GM19467 (cell line): ENCODE results near the gene PDE11A.

ENCODE experiments used
- ATAC-seq: cut with Tn5 transposase; IDR thresholded peaks from one replicate; pipeline ENCODE4 v1.9.1; 2021; ENCODE audit warnings: mild to moderate bottlenecking, moderate library complexity; ENCODE audit not compliant: unreplicated experiment

Gene PDE11A

DNA sequence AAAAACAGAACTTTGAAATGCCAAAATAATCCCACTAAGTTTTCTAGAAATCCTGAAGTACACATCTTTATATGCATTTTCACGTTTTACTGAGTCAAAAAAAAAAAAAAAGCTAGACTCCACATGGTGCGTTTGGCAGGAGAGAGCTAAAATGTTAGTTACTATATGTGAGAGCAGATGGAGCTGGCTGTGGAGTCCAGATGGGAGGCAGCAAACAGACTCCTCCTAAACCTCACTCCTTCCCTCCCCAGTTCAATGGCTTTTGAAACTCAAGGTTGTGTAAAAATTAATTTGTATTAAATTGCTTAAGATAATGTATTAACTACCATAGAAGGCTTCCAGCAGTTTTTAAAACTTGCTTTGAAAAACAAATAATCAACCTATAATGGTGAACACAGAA is 431.2 kb downstream of the PDE11A start:
- ATAC-seq: no peak

DNA sequence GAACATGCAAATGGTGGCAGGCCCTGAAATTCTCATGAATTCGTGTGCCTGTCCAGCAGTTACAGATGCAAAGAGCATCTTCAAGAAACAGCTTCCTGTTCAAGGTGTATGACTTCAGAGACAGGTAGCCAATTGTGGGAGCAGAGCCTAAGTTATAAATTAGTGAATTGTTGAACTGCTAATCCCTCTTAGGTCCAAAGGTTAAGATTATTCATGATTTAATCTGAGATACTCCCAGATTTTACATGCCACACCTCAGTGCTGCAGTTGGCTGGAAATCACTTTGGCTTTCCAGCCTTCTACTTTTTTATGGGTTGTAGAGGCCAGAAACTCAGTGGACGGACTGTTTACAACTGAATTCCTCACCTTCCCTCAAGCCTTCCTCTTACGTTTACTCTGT is 432.2 kb downstream of the PDE11A start:
- no peak for ATAC-seq

DNA sequence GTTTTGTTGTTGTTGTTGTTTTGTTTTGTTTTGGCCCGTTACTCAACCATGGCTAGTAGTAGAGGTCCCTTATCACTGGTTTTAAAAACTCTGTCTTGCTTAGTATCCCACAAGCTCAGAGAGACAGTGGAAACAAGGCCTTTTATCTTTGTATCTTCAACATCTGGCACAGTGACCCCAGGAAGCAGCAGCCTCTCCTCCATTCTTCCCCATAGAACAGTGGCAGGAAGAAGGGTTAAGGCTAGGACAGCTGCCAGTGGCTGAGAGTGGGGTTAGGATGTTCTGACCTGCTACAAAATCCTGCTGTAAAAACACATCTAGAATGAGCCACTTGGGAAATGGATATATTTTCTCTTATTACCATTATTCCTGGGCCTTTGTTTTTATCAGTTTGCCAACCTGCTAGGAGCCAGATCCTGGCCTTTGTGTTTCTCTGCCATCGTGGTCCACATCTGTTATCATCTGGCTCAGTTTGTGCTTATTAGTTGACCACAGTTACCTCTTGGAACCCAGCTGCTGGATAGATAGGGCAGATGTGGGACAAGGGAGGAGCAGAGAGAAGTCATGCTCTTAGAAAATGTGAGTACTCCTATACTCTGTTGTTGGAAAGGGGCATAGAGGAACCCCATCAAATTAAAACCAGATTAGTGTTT is 433.2 kb downstream of the PDE11A start:
- no peak for ATAC-seq

DNA sequence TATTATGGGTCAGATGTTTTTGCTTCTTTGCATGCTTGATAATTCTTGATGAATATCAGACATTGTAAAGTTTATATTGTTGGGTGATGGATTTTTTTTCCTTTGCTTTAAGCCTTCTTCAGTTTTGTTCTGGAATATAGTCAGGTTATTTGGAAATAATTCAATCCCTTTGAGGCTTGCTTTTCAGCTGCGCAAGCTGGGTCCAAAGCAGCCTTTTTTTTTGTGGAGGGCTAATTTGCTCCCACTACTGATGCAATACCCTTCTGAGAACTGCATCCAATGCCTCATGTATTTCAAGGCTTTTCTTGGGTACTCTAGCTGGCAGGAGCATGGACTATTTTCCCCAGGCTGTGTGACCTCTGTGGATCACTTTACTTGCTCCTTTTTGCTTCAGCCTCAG is 434.1 kb downstream of the PDE11A start:
- ATAC-seq: no peak

DNA sequence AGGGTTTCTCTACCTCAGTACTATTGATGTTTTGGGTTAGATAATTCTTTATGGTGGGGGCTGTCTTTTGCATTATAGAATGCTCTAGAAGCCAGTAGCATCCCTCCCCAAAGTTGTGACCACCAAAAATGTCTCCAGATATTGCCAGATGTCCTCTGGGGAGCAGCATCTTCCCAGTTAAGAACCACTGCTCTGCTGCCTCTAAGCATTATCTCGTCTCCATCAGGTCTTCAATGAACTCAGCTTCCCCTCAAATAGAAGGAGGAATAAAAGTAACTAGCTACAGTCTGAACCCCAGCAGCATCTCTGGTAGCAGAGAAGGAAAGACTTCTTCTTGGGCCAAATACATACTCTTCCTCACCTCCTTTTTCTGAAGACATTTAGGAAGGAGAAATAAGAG is 435.9 kb downstream of the PDE11A start:
- ATAC-seq: no peak

DNA sequence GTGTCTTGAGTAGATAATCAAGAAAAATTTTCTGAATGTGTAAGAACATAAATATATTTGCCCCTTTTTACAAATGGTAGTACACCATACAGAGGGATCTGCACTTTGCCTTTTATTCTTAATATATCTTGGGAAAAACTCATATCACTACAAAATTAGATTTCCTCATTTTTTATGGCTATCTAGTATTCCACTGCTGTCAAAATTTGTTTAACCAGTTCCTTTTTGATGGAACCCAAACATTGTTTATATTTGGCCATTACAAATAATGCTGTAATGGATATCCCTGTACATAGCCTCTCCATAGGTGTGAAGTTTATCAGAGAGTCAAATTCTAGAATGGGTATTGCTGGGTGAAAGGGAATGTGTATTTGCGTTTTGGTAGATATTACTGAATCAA is 436.9 kb downstream of the PDE11A start:
- ATAC-seq: no peak

DNA sequence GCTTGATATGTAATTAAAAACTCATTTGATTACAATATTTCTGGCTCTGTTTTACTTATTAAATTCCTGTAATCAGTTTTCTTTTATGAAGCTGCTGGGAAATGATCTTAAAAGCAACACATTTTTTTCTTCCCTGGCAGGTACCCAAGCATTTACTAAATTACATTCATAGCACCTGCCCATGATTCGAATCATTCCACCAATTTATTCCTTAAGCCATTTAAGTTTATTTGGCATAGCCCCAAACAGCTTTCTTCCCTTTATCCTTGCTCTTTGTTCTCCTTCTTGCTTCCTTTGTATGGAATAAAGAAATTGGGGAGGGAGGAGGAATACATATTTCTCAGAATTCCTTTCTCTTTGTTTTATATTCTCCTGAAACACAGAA is 438.7 kb downstream of the PDE11A start:
- ATAC-seq: no peak

DNA sequence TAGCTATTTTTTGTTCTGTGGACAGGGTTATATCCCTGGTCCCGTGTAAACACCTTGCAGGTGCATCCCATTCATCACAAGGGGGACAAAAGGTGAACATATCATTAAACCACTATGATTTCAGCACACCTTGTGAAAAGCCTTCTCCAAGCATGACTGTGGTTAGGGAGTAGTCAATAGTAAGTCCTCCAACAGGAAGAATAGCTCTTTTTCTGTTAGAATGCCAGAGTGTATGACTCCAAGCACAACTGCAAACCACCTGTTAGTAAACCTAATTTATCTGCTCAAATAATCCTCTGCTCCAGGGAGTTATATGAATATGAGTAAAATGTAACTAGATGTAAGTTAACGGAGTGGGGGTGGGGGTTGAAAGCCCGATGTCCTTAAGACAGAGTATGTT is 439.5 kb downstream of the PDE11A start:
- ATAC-seq: no peak

DNA sequence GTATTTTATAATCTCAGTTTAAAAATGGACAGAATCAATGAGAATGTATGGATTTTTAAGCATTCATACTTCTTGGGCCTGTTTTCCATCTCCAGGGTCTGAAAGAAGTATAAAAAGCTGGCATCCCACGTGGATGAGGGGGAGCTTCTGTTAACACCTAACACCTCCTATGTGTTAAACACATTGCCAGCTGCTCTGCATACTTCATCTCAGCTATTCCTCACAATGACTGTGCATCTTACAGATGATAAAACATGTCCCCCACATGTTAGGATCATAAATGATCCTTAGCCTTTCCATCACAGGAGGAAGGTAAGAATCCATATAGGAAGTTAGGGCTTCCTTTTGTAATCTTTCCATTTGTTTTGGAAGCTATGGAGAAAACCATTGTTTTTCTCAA is 440.9 kb downstream of the PDE11A start:
- ATAC-seq: no peak

DNA sequence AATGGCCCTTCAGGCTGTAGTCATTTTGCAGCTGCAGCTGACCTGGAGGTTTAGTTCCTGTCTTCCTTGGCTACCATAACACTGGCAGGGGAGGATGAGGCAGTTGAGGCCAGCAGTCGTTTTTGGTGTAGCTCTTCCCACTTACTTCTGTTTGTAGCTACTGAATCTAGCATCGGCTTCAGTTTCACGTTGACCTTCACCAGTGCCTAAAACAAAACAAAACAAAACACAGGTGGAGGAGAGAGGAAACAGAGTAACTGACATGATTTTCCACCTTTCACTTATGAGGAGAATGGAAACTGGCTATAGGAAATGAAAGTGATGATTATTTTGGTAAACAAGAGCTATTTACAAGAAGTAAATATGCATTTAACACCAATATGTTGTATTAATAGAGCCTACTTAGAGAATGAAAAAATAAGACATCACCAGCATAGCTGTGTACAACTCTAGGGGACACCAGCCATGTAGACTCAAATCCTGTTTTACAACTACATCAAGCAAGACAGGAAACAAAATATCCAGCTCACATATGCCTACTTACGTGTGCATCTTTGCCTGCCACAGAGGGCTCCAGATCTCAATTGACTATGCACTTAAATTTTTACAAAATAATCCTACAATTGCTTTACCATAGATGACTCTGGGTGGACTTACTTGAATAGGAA is 443.1 kb downstream of the PDE11A start:
- no peak for ATAC-seq

DNA sequence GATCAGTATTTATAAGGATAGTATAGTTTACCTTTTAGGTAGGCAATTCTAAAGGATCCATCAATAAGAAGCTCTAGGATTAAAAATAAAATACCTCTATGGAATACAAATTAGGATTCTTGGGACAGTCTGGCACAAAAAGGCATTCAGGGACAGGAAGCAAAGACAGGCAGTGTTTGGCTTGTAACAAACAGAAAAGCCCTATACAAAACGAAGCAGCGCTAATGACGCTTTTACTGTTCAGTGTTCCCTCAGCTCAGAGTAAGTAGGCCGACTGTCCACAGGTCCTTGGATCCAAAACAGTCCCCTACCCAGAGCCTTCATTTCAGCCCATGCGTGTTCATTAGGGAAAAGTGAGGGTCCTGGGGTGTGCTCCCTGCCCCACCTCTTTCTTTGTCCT is 443.7 kb downstream of the PDE11A start:
- ATAC-seq: no peak

DNA sequence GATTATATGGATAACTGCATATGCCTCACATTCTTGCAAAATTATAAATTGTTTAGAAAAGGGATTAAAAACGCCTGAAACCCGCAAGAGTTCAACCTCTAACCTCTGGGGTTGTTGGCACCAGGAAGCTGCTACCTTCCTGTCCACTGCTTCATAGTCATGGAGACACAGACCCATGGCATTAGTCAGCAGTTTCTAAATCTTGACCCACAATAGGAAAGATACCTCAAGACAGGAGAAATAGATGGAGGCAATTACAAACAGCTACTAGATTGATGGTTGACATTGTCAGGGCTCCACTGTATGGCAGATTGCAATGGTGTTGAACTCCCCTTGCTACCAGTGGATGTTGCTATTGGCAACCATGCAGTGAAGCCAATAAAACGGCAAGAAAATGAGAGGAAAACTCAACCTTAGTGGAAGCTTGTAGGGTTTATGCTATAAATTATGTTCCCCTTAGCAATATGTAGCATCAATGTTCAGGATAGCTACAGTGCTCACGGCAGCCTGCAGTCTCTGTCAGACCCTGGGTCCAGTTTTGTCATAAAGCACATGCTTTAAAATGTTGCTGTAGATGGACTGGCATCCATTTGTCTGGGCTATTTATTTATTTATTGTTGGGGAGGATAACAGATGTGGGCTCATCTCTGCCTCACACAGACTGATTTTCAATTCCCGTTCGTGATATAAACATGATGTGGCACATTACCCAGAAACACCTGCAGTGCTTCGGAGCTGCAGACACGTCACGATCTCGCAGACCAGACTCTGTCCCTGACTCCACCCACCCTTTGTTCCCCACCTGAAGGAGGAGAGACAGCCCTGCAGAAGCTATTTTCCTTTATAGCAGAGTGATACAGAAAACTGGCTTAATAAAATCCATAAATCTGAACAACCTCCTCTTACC is 446.6 kb downstream of the PDE11A start:
- ATAC-seq: no peak

DNA sequence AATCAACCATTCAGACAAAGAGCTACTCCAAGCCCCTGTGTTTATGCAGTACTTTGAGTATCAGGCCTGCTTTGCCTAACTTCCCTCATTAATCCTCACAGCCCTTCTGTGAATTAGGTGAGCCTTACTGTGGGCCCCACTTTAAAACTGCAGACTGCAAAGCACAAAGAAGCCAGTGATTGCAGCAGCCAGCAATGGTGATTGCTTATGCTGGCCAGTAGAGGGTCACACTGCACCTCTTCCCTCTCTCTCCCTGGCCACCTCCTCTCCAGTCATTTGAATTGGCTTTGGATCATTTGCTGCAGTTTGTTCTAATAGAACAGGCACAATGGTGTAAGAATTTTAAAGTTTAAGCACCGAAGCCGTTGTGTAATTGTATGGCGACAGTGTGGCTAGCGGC is 450.1 kb downstream of the PDE11A start:
- ATAC-seq: no peak

DNA sequence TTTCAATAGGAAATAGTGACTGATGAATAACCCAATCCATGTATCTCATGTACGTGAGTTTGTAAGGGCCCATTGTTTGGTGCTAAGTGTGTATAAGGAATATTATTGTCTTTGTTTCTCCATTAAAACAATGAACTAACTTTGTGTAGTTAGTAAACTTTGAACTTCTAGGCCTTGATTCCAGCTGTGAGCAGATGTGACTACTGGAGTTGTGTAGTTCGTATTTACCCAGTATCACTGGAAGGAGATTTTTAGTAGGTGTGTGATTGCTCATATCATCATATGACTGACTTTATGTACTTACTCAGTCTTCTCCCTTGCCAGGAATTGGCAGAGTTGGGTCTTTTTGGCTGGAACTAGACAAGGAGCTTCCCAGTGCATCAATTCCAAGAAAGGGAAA is 452.6 kb downstream of the PDE11A start:
- no peak for ATAC-seq

DNA sequence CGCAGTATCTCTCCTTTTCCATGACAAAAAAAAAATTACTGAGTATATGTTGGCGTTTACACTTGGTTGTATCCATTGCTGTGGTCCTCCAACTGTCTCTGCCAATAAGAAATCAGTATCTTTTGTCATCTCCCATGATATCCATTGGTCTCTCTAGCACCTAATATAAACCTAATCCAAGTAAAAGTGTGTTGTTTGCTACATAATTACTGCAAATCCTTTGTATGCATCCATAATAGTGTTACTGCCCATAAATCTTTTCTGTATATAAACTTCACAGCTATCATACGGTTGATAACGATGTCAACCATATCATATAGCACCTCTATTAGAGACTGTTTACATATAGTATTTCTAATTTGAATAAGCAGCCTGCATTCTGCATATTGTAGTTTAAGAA is 453.1 kb downstream of the PDE11A start:
- no peak for ATAC-seq

DNA sequence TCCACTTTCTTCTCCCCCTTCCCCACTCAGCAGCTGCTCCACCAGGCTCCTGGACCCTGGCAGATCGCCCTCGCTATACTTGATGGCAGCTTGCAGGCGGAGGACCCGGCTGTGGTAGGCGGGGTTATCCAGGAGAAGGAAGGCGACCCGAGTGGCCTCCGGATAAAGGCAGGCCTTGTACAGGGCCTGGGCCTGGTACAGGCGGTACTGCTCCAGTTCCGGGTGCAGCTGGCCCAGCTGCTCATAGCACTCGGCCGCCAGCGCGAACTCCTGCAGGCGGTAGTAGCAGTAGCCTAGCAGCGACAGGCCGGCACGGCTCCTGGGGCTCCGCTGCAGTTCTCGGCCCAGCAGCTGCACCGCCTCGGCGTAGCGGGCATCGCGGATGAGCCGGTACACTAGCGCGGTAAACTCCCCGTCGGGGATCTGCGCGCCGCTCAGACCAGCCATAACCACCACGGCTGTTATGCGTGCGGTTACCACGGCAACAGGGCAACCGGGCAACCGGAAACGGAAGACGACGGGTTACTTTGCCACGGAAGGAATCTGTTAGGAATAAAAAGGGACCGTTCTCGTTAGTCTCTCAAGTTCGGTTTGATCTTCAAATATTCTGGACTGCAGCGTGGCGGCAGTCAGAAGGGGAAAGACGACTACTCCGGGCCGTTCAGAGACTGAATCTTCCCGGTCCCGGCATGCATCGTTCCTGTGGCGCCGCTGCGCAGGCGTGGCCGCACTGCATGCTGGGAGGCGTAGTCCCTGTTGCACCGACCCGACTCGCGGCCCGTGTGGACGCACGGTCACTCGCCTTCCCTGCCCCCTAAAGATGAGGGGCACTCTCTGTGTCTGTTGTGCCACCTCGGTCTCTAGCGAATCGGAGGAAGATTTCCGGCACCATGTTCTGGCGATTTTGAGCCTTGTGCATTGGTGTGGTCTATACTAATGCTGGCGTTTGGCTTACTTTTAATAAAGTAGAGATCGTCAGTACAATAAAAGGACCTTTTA is 454.0 kb downstream of the PDE11A start:
- peak; percentile 96 for ATAC-seq

DNA sequence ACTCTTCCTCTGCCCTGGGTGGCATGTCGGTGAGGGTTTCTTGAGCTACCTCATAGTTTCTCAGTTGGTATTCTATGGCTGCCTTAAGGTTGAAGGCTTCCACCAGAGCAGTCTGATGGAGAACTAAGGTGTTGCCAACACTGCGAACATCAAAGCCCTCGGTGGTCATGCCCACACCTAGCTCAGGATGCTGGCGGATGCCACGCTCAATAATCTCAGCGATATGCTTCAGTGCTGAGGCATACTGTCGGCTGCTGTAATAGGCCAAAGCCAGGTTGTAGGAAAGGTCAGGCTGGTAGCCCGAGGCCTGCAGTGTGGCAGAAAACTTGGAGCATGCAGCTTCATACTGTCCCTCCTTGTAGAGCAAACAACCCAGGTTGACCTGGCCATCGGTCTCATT is 454.7 kb downstream of the PDE11A start:
- ATAC-seq: no peak

DNA sequence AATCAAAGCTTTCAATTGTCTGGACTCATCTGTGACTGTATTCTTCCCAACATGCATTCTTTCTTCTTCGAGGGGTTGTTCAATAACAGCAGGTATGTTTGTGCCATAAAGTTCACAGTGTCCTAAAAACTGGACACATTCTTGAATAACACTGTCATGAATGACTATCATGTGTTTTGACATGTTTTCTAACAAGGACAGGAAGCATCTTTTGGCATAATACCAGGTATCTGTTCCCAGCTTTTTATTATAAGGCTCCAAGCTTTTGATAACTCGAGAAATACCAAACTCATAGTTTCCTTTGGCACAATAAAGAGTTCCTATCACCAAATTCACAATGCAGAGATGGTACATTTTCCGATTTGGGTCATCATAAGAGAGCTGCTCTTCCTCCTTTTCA is 455.8 kb downstream of the PDE11A start:
- ATAC-seq: no peak

DNA sequence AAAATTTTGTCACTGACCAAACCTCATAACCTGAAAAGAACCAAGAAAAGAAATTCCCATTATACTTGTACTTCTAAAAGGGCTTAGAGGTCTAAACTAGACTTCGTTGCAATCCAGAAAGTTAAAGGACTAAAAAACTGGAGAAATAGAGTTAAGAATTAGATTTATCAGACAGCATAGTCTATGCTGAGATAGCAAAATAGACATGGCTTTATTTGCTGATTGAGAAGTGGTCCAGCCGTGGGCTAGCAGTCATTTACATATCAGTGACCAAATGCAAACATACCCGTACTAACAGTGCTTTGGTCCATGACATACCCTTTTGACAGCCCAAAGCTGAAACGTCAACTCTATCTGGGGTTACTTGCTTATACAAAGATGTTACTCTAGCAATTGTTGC is 456.5 kb downstream of the PDE11A start:
- ATAC-seq: no peak

DNA sequence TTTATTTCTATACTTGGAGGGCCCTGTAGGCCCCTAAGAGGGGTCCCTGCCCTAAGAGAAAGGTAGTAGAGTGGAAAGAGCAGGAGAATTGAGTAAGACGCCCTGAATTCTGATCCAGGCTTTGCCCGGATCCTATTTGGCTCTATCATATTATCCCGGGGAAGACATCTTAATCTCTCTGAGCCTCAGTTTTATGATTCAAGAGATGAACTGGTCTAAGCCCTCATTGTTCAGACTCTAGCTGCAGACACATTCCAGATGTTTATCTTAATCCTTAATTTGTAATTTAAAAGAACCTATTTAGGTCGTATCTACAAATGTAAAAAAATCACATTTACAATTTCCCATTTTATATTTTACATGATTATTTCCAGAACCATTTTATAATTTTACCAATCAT is 459.9 kb downstream of the PDE11A start:
- no peak for ATAC-seq
